GM12878 (cell line): ENCODE measurements around the gene USP36. TPM values are rescaled to one million over a fixed set of nuclear protein-coding genes. Genes with fewer than 3 reads are reported as not detected.

Experiments used
- BACH1 ChIP-seq: fragments of 450-650 bp; IDR thresholded peaks from 2 replicates; pipeline ENCODE4 v1.6.1; 2017; ENCODE audit warnings: mild to moderate bottlenecking, borderline replicate concordance
- BHLHE40 ChIP-seq, 2 experiments: fragments of 450-650 bp in 1 of 2; IDR thresholded peaks; 2 replicates each; pipeline ENCODE4 v1.6.1; 2011 to 2017; ENCODE audit warnings: low read depth in 2 of 2, borderline replicate concordance in 1 of 2, improper control_type of control experiment in 1 of 2, low read length in 1 of 2, mild to moderate bottlenecking in 1 of 2
- ETV6 ChIP-seq, 2 experiments: fragments of 450-650 bp in 1 of 2; IDR thresholded peaks in 1 of 2; conservative IDR thresholded peaks in 1 of 2; 2 replicates each; pipeline ENCODE4 v1.6.1; 2014; ENCODE audit warnings: antibody characterized with exemption in 1 of 2, borderline replicate concordance in 1 of 2, low read depth in 1 of 2, mild to moderate bottlenecking in 1 of 2, moderate library complexity in 1 of 2
- HDAC2 ChIP-seq: fragments of 200-600 bp; sonication (generic); IDR thresholded peaks from 2 replicates; pipeline ENCODE4 v1.6.1; 2017
- IKZF2 ChIP-seq, 2 experiments: fragments of 450-650 bp; IDR thresholded peaks; 2 replicates each; pipeline ENCODE4 v1.6.1; 2017; ENCODE audit warnings: mild to moderate bottlenecking in 2 of 2, moderate library complexity in 2 of 2
- KLF5 ChIP-seq: fragments of 450-650 bp; IDR thresholded peaks from 2 replicates; pipeline ENCODE4 v1.6.1; 2014; ENCODE audit warnings: mild to moderate bottlenecking; ENCODE audit not compliant: partially characterized antibody
- RBBP5 ChIP-seq: fragments of 200-600 bp; sonication (generic); conservative IDR thresholded peaks from 2 replicates; pipeline ENCODE4 v1.6.1; 2016
- RCOR1 ChIP-seq: conservative IDR thresholded peaks from 2 replicates; pipeline ENCODE4 v1.6.1; 2012; ENCODE audit warnings: low read depth, low read length, improper control_type of control experiment
- RELA ChIP-seq: fragments of 450-650 bp; IDR thresholded peaks from 2 replicates; pipeline ENCODE4 v1.8.0; 2014; ENCODE audit warnings: borderline replicate concordance; ENCODE audit not compliant: partially characterized antibody
- SMC3 ChIP-seq: IDR thresholded peaks from 2 replicates; pipeline ENCODE4 v1.6.1; 2011; ENCODE audit warnings: low read length, improper control_type of control experiment, borderline replicate concordance
- STAT1 ChIP-seq: fragments of 450-650 bp; conservative IDR thresholded peaks from 2 replicates; pipeline ENCODE4 v1.6.1; 2014; ENCODE audit warnings: antibody characterized with exemption, mild to moderate bottlenecking
- ZNF207 ChIP-seq: fragments of 450-650 bp; IDR thresholded peaks from 2 replicates; pipeline ENCODE4 v1.6.1; 2014; ENCODE audit warnings: antibody characterized with exemption, mild to moderate bottlenecking, borderline replicate concordance
- polyA plus RNA-seq, 11 experiments: library from polyadenylated mRNA; depleted of rRNA in 4 of 11; unstranded in 6 of 11; stranded (reverse) in 5 of 11; fragments of >200 nt; fragmentation: Nextera tagmentation in 4 of 11; fragmentation: Illumina TruSeq in 1 of 11; extraction: Ambion mirVana in 4 of 11; extraction: Trizol in 1 of 11; gene quantifications; 1 replicate in 1 of 11; 2 replicates in 10 of 11; pipeline versions ENCODE4 v1.2.1 to v1.2.3, GENCODE V29; 2011 to 2016; ENCODE audit warnings: inconsistent platforms in 2 of 11, missing spikeins in 2 of 11, low read depth in 1 of 11
- total RNA-seq, 4 experiments: library from RNA; depleted of rRNA in 3 of 4; stranded (reverse); fragments of >200 nt in 3 of 4; fragmentation: Illumina TruSeq in 1 of 4; extraction: Trizol in 1 of 4; gene quantifications; 2 replicates each; pipeline versions ENCODE4 v1.2.1 to v1.2.3, GENCODE V29; 2013 to 2021
- TF ChIP-seq, protein P1 (sequence below): fragments of 450-650 bp; conservative IDR thresholded peaks from 2 replicates; pipeline ENCODE4 v1.6.1; 2017; ENCODE audit warnings: mild to moderate bottlenecking, moderate library complexity
- TF ChIP-seq, protein P2 (sequence below): IDR thresholded peaks from 2 replicates; pipeline ENCODE4 v1.6.1; 2012; ENCODE audit warnings: low read depth, low read length, improper control_type of control experiment
- TF ChIP-seq, protein P3 (sequence below): fragments of 450-650 bp; formaldehyde crosslinking; IDR thresholded peaks from 2 replicates; pipeline ENCODE4 v1.5.0; 2022; ENCODE audit warnings: mild to moderate bottlenecking, missing genetic modification characterization
- TF ChIP-seq, protein P4 (sequence below), 3 experiments: IDR thresholded peaks in 2 of 3; conservative IDR thresholded peaks in 1 of 3; 2 replicates each; pipeline ENCODE4 v1.5.1; 2011; ENCODE audit warnings: low read depth in 3 of 3, low read length in 3 of 3, mild to moderate bottlenecking in 3 of 3, control low read depth in 2 of 3, moderate library complexity in 2 of 3, inconsistent platforms in 1 of 3, mixed read lengths in 1 of 3; ENCODE audit not compliant: control insufficient read depth in 2 of 3, insufficient read depth in 1 of 3; ENCODE audit errors: extremely low read depth in 1 of 3
- TF ChIP-seq, protein P5 (sequence below): fragments of 450-650 bp; IDR thresholded peaks from 2 replicates; pipeline ENCODE4 v1.6.1; 2017; ENCODE audit warnings: mild to moderate bottlenecking, low read depth, inconsistent platforms; ENCODE audit not compliant: poor library complexity, severe bottlenecking

Gene USP36
- total and polyA plus RNA-seq, 10 of the 15 experiments (the other 5 are each of a cell fraction or from before 2014, with no cell fraction given), result 7.2 to 65.7 (median 33.6) TPM

DNA sequence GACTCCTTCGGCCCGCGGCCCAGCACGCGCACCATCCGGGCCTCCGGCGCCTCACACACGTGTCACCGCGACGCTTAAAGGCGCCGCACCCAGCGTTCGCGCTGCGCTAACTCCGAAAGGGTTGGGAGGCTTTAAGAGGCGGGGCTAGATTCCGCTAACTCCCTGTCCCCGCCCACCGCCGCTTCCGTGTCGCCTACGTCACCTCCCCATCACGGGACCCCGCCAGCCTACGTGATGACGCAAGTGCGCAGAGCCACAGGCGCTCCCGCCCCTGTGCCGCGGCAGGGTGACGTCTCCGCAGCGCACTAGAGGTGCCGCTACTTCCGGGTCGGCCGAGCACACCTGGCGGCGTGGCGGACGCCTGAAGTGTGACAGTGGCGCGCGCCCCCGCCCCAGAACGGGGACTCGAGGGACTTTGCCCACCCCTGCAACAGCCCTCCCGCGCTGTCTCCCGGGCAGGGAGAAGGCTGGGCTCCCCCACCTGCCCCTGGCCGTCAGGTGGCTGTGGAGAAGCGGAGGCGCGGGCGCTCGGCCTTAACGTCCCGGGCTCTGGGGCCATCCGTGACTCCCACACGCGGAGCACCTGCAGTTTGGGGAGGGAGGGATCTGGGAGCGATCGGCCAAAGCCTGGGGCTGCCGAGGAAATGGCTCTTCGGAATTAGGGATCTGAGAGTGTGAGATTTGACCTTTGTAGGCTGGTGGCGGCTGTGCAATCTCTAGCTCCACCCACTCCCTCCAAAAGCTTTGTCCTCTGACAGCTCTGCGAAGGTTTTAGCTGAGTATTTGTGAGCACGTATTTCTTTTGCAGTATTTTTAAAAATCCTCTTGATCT is at the start of gene USP36 (continued):
- TF ChIP-seq, protein P1, sequence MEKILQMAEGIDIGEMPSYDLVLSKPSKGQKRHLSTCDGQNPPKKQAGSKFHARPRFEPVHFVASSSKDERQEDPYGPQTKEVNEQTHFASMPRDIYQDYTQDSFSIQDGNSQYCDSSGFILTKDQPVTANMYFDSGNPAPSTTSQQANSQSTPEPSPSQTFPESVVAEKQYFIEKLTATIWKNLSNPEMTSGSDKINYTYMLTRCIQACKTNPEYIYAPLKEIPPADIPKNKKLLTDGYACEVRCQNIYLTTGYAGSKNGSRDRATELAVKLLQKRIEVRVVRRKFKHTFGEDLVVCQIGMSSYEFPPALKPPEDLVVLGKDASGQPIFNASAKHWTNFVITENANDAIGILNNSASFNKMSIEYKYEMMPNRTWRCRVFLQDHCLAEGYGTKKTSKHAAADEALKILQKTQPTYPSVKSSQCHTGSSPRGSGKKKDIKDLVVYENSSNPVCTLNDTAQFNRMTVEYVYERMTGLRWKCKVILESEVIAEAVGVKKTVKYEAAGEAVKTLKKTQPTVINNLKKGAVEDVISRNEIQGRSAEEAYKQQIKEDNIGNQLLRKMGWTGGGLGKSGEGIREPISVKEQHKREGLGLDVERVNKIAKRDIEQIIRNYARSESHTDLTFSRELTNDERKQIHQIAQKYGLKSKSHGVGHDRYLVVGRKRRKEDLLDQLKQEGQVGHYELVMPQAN, result peak; percentile 82
- TF ChIP-seq ZNF207 (0 out of 2 replicates have a peak, but pooled peaks have one; percentile 29), KLF5 (peak; percentile 79), SMC3 (no peak), RBBP5 (no peak), STAT1 (no peak; the same call in 1 of the 2 replicates), BHLHE40 (IDR thresholded peaks at IDR 0.05; ENCODE audit: borderline replicate concordance in 1 of 2, low read depth in 2 of 2, low read length in 1 of 2) (peak; percentile 99), IKZF2 (IDR thresholded peaks at IDR 0.05) (peak; percentile 57 to 64; a peak in 3 of 4 replicates), ETV6 (conservative IDR thresholded peaks at IDR 0.05 in 1 of 2, IDR thresholded peaks at IDR 0.05 in 1 of 2; ENCODE audit: borderline replicate concordance in 1 of 2, low read depth in 1 of 2) (no peak), BACH1 (peak; percentile 56; the same call in 1 of the 2 replicates), HDAC2 (no peak), RELA (peak; percentile 44), RCOR1 (no peak)
- TF ChIP-seq, protein P2, sequence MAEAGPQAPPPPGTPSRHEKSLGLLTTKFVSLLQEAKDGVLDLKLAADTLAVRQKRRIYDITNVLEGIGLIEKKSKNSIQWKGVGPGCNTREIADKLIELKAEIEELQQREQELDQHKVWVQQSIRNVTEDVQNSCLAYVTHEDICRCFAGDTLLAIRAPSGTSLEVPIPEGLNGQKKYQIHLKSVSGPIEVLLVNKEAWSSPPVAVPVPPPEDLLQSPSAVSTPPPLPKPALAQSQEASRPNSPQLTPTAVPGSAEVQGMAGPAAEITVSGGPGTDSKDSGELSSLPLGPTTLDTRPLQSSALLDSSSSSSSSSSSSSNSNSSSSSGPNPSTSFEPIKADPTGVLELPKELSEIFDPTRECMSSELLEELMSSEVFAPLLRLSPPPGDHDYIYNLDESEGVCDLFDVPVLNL, result peak; percentile 25; the same call in 1 of the 2 replicates
- TF ChIP-seq, protein P3, sequence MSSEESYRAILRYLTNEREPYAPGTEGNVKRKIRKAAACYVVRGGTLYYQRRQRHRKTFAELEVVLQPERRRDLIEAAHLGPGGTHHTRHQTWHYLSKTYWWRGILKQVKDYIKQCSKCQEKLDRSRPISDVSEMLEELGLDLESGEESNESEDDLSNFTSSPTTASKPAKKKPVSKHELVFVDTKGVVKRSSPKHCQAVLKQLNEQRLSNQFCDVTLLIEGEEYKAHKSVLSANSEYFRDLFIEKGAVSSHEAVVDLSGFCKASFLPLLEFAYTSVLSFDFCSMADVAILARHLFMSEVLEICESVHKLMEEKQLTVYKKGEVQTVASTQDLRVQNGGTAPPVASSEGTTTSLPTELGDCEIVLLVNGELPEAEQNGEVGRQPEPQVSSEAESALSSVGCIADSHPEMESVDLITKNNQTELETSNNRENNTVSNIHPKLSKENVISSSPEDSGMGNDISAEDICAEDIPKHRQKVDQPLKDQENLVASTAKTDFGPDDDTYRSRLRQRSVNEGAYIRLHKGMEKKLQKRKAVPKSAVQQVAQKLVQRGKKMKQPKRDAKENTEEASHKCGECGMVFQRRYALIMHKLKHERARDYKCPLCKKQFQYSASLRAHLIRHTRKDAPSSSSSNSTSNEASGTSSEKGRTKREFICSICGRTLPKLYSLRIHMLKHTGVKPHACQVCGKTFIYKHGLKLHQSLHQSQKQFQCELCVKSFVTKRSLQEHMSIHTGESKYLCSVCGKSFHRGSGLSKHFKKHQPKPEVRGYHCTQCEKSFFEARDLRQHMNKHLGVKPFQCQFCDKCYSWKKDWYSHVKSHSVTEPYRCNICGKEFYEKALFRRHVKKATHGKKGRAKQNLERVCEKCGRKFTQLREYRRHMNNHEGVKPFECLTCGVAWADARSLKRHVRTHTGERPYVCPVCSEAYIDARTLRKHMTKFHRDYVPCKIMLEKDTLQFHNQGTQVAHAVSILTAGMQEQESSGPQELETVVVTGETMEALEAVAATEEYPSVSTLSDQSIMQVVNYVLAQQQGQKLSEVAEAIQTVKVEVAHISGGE, result no peak
- TF ChIP-seq, protein P4, sequence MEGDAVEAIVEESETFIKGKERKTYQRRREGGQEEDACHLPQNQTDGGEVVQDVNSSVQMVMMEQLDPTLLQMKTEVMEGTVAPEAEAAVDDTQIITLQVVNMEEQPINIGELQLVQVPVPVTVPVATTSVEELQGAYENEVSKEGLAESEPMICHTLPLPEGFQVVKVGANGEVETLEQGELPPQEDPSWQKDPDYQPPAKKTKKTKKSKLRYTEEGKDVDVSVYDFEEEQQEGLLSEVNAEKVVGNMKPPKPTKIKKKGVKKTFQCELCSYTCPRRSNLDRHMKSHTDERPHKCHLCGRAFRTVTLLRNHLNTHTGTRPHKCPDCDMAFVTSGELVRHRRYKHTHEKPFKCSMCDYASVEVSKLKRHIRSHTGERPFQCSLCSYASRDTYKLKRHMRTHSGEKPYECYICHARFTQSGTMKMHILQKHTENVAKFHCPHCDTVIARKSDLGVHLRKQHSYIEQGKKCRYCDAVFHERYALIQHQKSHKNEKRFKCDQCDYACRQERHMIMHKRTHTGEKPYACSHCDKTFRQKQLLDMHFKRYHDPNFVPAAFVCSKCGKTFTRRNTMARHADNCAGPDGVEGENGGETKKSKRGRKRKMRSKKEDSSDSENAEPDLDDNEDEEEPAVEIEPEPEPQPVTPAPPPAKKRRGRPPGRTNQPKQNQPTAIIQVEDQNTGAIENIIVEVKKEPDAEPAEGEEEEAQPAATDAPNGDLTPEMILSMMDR (IDR thresholded peaks at IDR 0.05 in 2 of 3, conservative IDR thresholded peaks at IDR 0.05 in 1 of 3; ENCODE audit: control insufficient read depth in 2 of 3, extremely low read depth in 1 of 3, insufficient read depth in 1 of 3, low read depth in 3 of 3, low read length in 3 of 3), result peak in 2 of 3 experiments; percentile 2 to 45; a peak in 2 of 6 replicates
- TF ChIP-seq, protein P5, sequence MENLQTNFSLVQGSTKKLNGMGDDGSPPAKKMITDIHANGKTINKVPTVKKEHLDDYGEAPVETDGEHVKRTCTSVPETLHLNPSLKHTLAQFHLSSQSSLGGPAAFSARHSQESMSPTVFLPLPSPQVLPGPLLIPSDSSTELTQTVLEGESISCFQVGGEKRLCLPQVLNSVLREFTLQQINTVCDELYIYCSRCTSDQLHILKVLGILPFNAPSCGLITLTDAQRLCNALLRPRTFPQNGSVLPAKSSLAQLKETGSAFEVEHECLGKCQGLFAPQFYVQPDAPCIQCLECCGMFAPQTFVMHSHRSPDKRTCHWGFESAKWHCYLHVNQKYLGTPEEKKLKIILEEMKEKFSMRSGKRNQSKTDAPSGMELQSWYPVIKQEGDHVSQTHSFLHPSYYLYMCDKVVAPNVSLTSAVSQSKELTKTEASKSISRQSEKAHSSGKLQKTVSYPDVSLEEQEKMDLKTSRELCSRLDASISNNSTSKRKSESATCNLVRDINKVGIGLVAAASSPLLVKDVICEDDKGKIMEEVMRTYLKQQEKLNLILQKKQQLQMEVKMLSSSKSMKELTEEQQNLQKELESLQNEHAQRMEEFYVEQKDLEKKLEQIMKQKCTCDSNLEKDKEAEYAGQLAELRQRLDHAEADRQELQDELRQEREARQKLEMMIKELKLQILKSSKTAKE, result no peak
